ENCODE results near the gene NDUFC2.

DNA sequence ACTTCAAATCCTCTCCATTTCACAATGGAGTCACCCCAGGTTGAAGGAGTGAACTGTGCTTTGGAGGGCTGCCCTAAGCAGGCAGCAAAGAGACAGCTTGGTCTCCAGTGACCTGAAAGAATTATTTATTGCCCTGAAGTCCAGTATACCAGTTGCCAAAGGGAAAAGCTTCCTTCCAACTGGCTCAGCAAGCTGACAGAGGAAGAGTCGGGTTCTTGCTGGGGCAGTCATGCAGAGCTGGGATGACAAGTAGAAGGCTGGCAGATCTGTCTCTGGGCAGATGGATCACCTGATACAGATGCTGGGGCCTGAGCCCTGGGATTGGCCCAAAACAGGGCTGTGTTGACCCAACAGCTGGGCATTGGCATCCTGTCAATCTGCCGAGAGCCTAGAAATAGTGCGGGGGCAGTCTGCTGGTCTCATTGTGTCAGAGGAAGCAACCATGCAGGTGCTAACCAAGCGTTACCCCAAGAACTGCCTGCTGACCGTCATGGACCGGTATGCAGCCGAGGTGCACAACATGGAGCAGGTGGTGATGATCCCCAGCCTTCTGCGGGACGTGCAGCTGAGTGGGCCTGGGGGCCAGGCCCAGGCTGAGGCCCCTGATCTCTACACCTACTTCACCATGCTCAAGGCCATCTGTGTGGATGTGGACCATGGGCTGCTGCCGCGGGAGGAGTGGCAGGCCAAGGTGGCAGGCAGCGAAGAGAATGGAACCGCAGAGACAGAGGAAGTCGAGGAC lies 16.1 kb downstream of the NDUFC2 start, which contains the start of gene THRSP:
- TF ChIP-seq, protein P1, sequence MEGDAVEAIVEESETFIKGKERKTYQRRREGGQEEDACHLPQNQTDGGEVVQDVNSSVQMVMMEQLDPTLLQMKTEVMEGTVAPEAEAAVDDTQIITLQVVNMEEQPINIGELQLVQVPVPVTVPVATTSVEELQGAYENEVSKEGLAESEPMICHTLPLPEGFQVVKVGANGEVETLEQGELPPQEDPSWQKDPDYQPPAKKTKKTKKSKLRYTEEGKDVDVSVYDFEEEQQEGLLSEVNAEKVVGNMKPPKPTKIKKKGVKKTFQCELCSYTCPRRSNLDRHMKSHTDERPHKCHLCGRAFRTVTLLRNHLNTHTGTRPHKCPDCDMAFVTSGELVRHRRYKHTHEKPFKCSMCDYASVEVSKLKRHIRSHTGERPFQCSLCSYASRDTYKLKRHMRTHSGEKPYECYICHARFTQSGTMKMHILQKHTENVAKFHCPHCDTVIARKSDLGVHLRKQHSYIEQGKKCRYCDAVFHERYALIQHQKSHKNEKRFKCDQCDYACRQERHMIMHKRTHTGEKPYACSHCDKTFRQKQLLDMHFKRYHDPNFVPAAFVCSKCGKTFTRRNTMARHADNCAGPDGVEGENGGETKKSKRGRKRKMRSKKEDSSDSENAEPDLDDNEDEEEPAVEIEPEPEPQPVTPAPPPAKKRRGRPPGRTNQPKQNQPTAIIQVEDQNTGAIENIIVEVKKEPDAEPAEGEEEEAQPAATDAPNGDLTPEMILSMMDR (conservative IDR thresholded peaks at IDR 0.05 in 1 of 2, IDR thresholded peaks at IDR 0.05 in 1 of 2; ENCODE audit: low read depth in 1 of 2, low read length in 2 of 2), result no peak
- TF ChIP-seq EZH2 (IDR thresholded peaks at IDR 0.05; ENCODE audit: low read length, missing control alignments), result no peak
